HFFc6 (cell line): ENCODE results near the gene PPEF2. TPM values are rescaled to one million over a fixed set of nuclear protein-coding genes. Genes with fewer than 3 reads are reported as not detected.
A peak's percentile ranks its signal among the peaks of the same experiment; 100 is the strongest.

Source experiments
- DNase-seq: peaks from one replicate; pipeline ENCODE4 v3.0.0-alpha.2; 2018
- H3K27ac Mint-ChIP-seq: 2 replicates; pipeline ENCODE4 v1.8.0; 2020; ENCODE audit warnings: mild to moderate bottlenecking, mixed read lengths
- H3K27me3 Mint-ChIP-seq: 2 replicates; pipeline ENCODE4 v1.8.0; 2021; ENCODE audit warnings: mild to moderate bottlenecking, moderate library complexity, mixed read lengths; ENCODE audit not compliant: insufficient read depth
- H3K36me3 Mint-ChIP-seq: 2 replicates; pipeline ENCODE4 v1.8.0; 2021; ENCODE audit warnings: low read depth, mixed read lengths
- H3K4me1 Mint-ChIP-seq: 2 replicates; pipeline ENCODE4 v1.8.0; 2020; ENCODE audit warnings: low read depth, mixed read lengths
- H3K4me3 Mint-ChIP-seq: 2 replicates; pipeline ENCODE4 v1.8.0; 2020; ENCODE audit warnings: mild to moderate bottlenecking, moderate library complexity, mixed read lengths
- H3K9me3 Mint-ChIP-seq: 2 replicates; pipeline ENCODE4 v1.8.0; 2020; ENCODE audit warnings: mild to moderate bottlenecking, mixed read lengths
- CTCF ChIP-seq: fragments of 200-600 bp; sonication (generic); IDR thresholded peaks from 2 replicates; pipeline ENCODE4 v1.5.0; 2021; ENCODE audit warnings: antibody characterized with exemption, mild to moderate bottlenecking
- total RNA-seq, 6 experiments: library from RNA; stranded (reverse); fragmentation: NEBNext Ultra II Directional; extraction: Animal tissue kit (Norgen Biotek cat#: 25700); gene quantifications; 2 replicates in 1 of 6; 3 replicates in 5 of 6; pipeline ENCODE4 v1.2.3, GENCODE V29; 2021

The PPEF2 gene
- total RNA-seq, 6 experiments from 2014 or later = not detected

DNA sequence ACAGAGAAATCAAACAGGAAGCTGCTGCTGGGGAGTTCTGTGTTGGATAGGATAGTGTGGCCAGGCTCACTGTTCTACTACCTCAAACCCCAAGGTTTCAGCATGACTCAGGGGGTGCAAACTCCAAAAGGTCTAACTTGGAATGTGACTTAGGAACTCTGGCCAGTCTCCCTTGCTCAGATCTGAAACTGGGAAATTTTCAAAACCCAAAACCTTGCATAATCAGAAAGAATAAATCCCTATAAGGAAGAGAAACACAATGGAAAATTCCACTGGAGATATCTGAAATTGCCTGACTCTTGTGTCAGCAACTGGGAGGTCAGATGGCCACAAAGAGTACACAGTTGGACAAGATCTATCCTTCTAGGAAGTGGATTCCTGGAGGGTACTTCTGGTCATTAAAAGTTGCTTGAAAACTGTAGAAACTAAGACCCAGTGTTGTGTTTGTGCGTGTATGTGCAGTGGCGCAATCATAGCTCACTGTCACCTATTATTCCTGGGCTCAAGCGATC is 58.0 kb downstream of the PPEF2 start:
- H3K27ac Mint-ChIP-seq = peak overlapping the region; percentile 91
- peaks cover 66% of the 10 kb centered on the region for H3K4me1 Mint-ChIP-seq
- H3K27me3 Mint-ChIP-seq = peaks cover 1% of the 10 kb centered on the region
- no peak for TF ChIP-seq CTCF
- H3K36me3 Mint-ChIP-seq = no peaks in the 10 kb centered on the region
- H3K9me3 Mint-ChIP-seq = no peaks in the 10 kb centered on the region
- peak; percentile 87 for DNase-seq
- H3K4me3 Mint-ChIP-seq = peak overlapping the region; percentile 27

DNA sequence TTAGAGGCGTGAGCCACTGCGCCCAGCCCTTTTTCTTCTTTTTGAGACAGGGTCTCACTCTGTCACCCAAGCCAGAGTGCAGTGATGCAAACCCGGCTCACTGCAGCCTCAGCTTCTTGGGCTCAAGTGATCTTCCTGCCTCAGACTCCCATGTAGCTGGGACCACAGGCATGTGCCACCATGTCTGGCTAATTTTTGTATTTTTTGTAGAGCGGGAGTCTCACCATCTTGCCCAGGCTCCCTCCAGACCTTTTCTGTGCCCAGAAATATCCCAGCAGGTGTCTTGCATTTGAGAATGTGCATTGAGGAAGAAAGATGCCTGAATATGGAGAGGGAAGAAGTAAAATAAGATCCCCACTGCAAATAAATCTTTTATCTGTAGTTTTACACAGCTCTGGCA is 58.7 kb downstream of the PPEF2 start:
- H3K4me3 Mint-ChIP-seq = peak overlapping the region; percentile 27
- TF ChIP-seq CTCF = no peak
- no peaks in the 10 kb centered on the region for H3K36me3 Mint-ChIP-seq
- H3K27me3 Mint-ChIP-seq = peaks cover 1% of the 10 kb centered on the region
- no peaks in the 10 kb centered on the region for H3K9me3 Mint-ChIP-seq
- H3K27ac Mint-ChIP-seq = peak overlapping the region; percentile 91
- peaks cover 66% of the 10 kb centered on the region for H3K4me1 Mint-ChIP-seq
- no peak for DNase-seq

GRCh38 chr4:75841641-75842520 is 60.4 kb downstream of the PPEF2 start:
- Mint-ChIP-seq H3K9me3 (no peaks in the 10 kb centered on the region), H3K27me3 (peaks cover 1% of the 10 kb centered on the region; the same call in 1 of the 2 replicates), H3K4me3 (no peak overlapping the region), H3K27ac (peak overlapping the region; percentile 40; the same call in 1 of the 2 replicates), H3K36me3 (no peaks in the 10 kb centered on the region), H3K4me1 (peaks cover 49% of the 10 kb centered on the region)
- DNase-seq = no peak
- no peak for TF ChIP-seq CTCF

- Mint-ChIP-seq H3K9me3 (peaks cover 10% of the 10 kb centered on the region), H3K27me3 (no peaks in the 10 kb centered on the region), H3K4me1 (peaks cover 18% of the 10 kb centered on the region), H3K27ac (no peak overlapping the region), H3K4me3 (no peak overlapping the region), H3K36me3 (peaks cover 11% of the 10 kb centered on the region; the same call in 1 of the 2 replicates)
- no peak for DNase-seq
- no peak for TF ChIP-seq CTCF
Observed at GRCh38 chr4:75834772-75835154, 67.5 kb downstream of the PPEF2 start.

- no peak overlapping the region for H3K4me3 Mint-ChIP-seq
- peaks cover 14% of the 10 kb centered on the region for H3K4me1 Mint-ChIP-seq
- peaks cover 11% of the 10 kb centered on the region; the same call in 1 of the 2 replicates for H3K36me3 Mint-ChIP-seq
- H3K27me3 Mint-ChIP-seq = no peaks in the 10 kb centered on the region
- TF ChIP-seq CTCF = no peak
- DNase-seq = no peak
- peaks cover 10% of the 10 kb centered on the region for H3K9me3 Mint-ChIP-seq
- no peak overlapping the region for H3K27ac Mint-ChIP-seq
Observed at GRCh38 chr4:75834095-75834771, 68.0 kb downstream of the PPEF2 start.
